Panc1 (cell line): ENCODE data around the gene PRKCB. TPM values are rescaled to one million over a fixed set of nuclear protein-coding genes. Genes with fewer than 3 reads are reported as not detected.

Experiments
- ATAC-seq: fragments of 200-7000 bp; cut with Tn5 transposase; 2 replicates; pipeline ENCODE4 v1.9.1; 2020; ENCODE audit warnings: mild to moderate bottlenecking, moderate library complexity
- BruUV-seq: library from RNA; stranded (reverse); fragments of 400-500 nt; replicated peaks from 2 replicates; lab custom pipeline; 2021; lab: Mats Ljungman, UMichigan
- CTCF ChIA-PET: fragments of 300-600 bp; sonication (Branson Sonifier 250); formaldehyde crosslinking; loops from one replicate; lab custom pipeline; 2022; ENCODE audit warnings: antibody characterized with exemption; lab: Charles Lee
- POLR2A ChIA-PET: fragments of 300-600 bp; sonication (Branson Sonifier 250); formaldehyde crosslinking; loops from one replicate; lab custom pipeline; 2022; ENCODE audit warnings: antibody characterized with exemption; lab: Charles Lee
- DNase-seq: peaks from one replicate; pipeline ENCODE4 v3.0.0-alpha.2; 2010; ENCODE audit warnings: low read depth, low spot score
- H3K27ac ChIP-seq: 2 replicates; pipeline ENCODE4 v1.5.1; 2011; ENCODE audit warnings: mild to moderate bottlenecking, low read length, inconsistent platforms
- H3K27me3 ChIP-seq: fragments of 200-500 bp; sonication (Bioruptor generic); 2 replicates; pipeline ENCODE4 v1.6.0; 2014; ENCODE audit warnings: low read length, inconsistent platforms; ENCODE audit not compliant: control insufficient read depth, insufficient read depth
- H3K36me3 ChIP-seq: fragments of 200-500 bp; sonication (Bioruptor generic); 2 replicates; pipeline ENCODE4 v1.5.1; 2014; ENCODE audit warnings: inconsistent platforms, mild to moderate bottlenecking, low read length, moderate library complexity; ENCODE audit not compliant: control insufficient read depth, insufficient read depth
- H3K4me1 ChIP-seq: 2 replicates; pipeline ENCODE4 v1.5.1; 2011; ENCODE audit warnings: inconsistent platforms, mild to moderate bottlenecking, low read length, moderate library complexity; ENCODE audit not compliant: control insufficient read depth, insufficient read depth
- H3K4me3 ChIP-seq, 2 experiments: 2 replicates each; pipeline ENCODE4 v1.5.1; 2011 to 2012; ENCODE audit warnings: low read depth in 2 of 2, low read length in 2 of 2, mild to moderate bottlenecking in 2 of 2, inconsistent platforms in 1 of 2, moderate library complexity in 1 of 2
- H3K9me3 ChIP-seq: fragments of 200-500 bp; sonication (Bioruptor generic); 2 replicates; pipeline ENCODE4 v1.5.1; 2014; ENCODE audit warnings: low read depth, mild to moderate bottlenecking, inconsistent platforms, low read length, moderate library complexity; ENCODE audit not compliant: control insufficient read depth, insufficient read depth
- CTCF ChIP-seq: fragments of 450-650 bp; IDR thresholded peaks from 2 replicates; pipeline ENCODE4 v1.5.1; 2017; ENCODE audit warnings: mild to moderate bottlenecking
- POLR2AphosphoS5 ChIP-seq: IDR thresholded peaks from 2 replicates; pipeline ENCODE4 v1.6.1; 2012; ENCODE audit warnings: mild to moderate bottlenecking, low read depth, low read length, moderate library complexity
- REST ChIP-seq, 2 experiments: IDR thresholded peaks; 2 replicates each; pipeline ENCODE4 v1.6.1; 2011 to 2012; ENCODE audit warnings: low read depth in 2 of 2, control low read depth in 1 of 2, low read length in 1 of 2, mild to moderate bottlenecking in 1 of 2, moderate library complexity in 1 of 2; ENCODE audit not compliant: insufficient read depth in 1 of 2
- SIN3A ChIP-seq: IDR thresholded peaks from 2 replicates; pipeline ENCODE4 v1.6.1; 2012; ENCODE audit warnings: low read depth, mild to moderate bottlenecking, low read length, moderate library complexity, borderline replicate concordance; ENCODE audit not compliant: insufficient read depth
- TCF7L2 ChIP-seq: IDR thresholded peaks from 2 replicates; pipeline ENCODE4 v1.6.1; 2011; ENCODE audit warnings: mild to moderate bottlenecking, low read depth, low read length, inconsistent platforms
- in situ Hi-C: cut with HindIII; loops from 2 replicates; pipeline ENCODE4 v1.10.0; 2016; ENCODE audit warnings: low sequenced_read_pairs, low pct_unique_long_range_greater_than_20kb
- intact Hi-C: fragments of 100-400 bp; cut with micrococcal nuclease; formaldehyde crosslinking; loops from one replicate; pipeline ENCODE4 v1.10.0; 2022; ENCODE audit not compliant: unreplicated experiment
- total RNA-seq: library from RNA; stranded (reverse); gene quantifications from one replicate; pipeline ENCODE4 v1.2.1, GENCODE V29; 2021; ENCODE audit not compliant: unreplicated experiment

The PRKCB gene
- total RNA-seq, 1 experiment from 2014 or later: 0.41 TPM

GRCh38 chr16:23974223-23974622 lies 138.4 kb downstream of the PRKCB start:
- peak; percentile 79 to 80 for TF ChIP-seq REST (IDR thresholded peaks at IDR 0.05; ENCODE audit: insufficient read depth in 1 of 2, low read depth in 2 of 2, low read length in 1 of 2)
- no peak for TF ChIP-seq TCF7L2
- in situ Hi-C loops: no loop called here
- no peaks in the 10 kb centered on the region for H3K9me3 ChIP-seq
- ATAC-seq (no peak), DNase-seq (no peak)
- no peaks in the 10 kb centered on the region for H3K36me3 ChIP-seq
- no peaks in the 10 kb centered on the region for H3K4me1 ChIP-seq
- H3K27ac ChIP-seq: no peak overlapping the region
- intact Hi-C loops: no loop called here
- no TSS peak for BruUV-seq
- no peak overlapping the region for H3K4me3 ChIP-seq
- ChIA-PET POLR2A (no interaction called here), CTCF (no interaction called here)
- H3K27me3 ChIP-seq: peaks cover 5% of the 10 kb centered on the region; the same call in 1 of the 2 replicates

GRCh38 chr16:23975293-23975692 lies 139.5 kb downstream of the PRKCB start:
- POLR2A ChIA-PET: no interaction called here
- BruUV-seq: no TSS peak
- no peak for ATAC-seq

DNA sequence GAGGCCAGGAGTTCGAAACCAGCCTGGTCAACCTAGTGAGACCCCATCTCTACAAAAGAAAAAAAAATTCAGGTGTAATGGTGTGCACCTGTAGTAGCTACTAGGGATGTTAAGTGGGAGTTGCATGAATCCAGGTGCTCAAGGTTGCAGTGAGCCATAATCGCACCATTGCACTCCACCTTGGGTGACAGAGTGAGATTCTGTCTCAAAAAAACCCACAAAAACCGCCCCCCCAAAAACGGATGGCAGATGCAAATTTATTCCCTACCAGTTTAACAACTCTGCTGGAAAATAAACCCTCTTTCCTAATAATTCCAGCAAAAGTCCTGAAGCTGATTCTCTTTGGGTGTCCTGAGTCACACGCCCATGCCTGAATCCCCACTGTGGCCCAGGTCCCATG lies 140.3 kb downstream of the PRKCB start:
- Histone ChIP-seq H3K4me3 (no peak overlapping the region), H3K27me3 (peaks cover 10% of the 10 kb centered on the region; the same call in 1 of the 2 replicates), H3K36me3 (no peaks in the 10 kb centered on the region), H3K4me1 (no peaks in the 10 kb centered on the region), H3K9me3 (no peaks in the 10 kb centered on the region), H3K27ac (no peak overlapping the region)
- ChIA-PET CTCF (no interaction called here), POLR2A (no interaction called here)
- TF ChIP-seq REST (IDR thresholded peaks at IDR 0.05; ENCODE audit: insufficient read depth in 1 of 2, low read depth in 2 of 2, low read length in 1 of 2): no peak
- TF ChIP-seq SIN3A: no peak
- no peak for TF ChIP-seq CTCF
- no peak for TF ChIP-seq POLR2AphosphoS5
- no peak for TF ChIP-seq TCF7L2
- BruUV-seq: no TSS peak
- intact Hi-C loops (no loop called here), in situ Hi-C loops (no loop called here)
- no peak for DNase-seq
- ATAC-seq: no peak

More at GRCh38 chr16:23975293-23975692, 139.5 kb downstream of the PRKCB start:
- in situ Hi-C loops (no loop called here), intact Hi-C loops (no loop called here)
- H3K27me3 ChIP-seq: peaks cover 7% of the 10 kb centered on the region; the same call in 1 of the 2 replicates
- no peaks in the 10 kb centered on the region for H3K9me3 ChIP-seq
- no peaks in the 10 kb centered on the region for H3K36me3 ChIP-seq
- H3K4me1 ChIP-seq: no peaks in the 10 kb centered on the region
- H3K4me3 ChIP-seq: no peak overlapping the region
- no peak for DNase-seq
- CTCF ChIA-PET: no interaction called here
- TF ChIP-seq POLR2AphosphoS5: no peak
- TF ChIP-seq CTCF: no peak
- no peak overlapping the region for H3K27ac ChIP-seq
